Vagina (tissue), 2 donors: ENCODE data around the gene AKAP8L. TPM values are rescaled to one million over a fixed set of nuclear protein-coding genes. Genes with fewer than 3 reads are reported as not detected.

Experiments
- DNase-seq, 2 donors: peaks; one replicate each; pipeline ENCODE4 v3.0.0-alpha.2; 2017; ENCODE audit errors: extremely low spot score in 2 of 2
- H3K27ac ChIP-seq: fragments of 200-600 bp; sonication (generic); one replicate; pipeline ENCODE4 v1.5.1; 2019
- H3K27me3 ChIP-seq: fragments of 200-600 bp; sonication (generic); one replicate; pipeline ENCODE4 v1.5.1; 2019
- H3K36me3 ChIP-seq, 2 donors: fragments of 200-600 bp; sonication (generic); one replicate each; pipeline ENCODE4 v1.5.1; 2017 to 2019
- H3K4me1 ChIP-seq: fragments of 200-600 bp; sonication (generic); one replicate; pipeline ENCODE4 v1.5.1; 2019
- H3K4me3 ChIP-seq, 2 donors: fragments of 200-600 bp; sonication (generic); 1 replicate in 1 of 2; 2 replicates in 1 of 2; pipeline ENCODE4 v1.5.1; 2016 to 2019
- H3K9me3 ChIP-seq: fragments of 200-600 bp; sonication (generic); one replicate; pipeline ENCODE4 v1.5.1; 2019
- CTCF ChIP-seq, 3 experiments: fragments of 450-650 bp in 2 of 3; fragments of 200-600 bp in 1 of 3; sonication (generic) in 1 of 3; IDR thresholded peaks; one replicate each; pipeline ENCODE4 v1.5.1; 2017 to 2019; ENCODE audit warnings: antibody characterized with exemption in 3 of 3, mild to moderate bottlenecking in 2 of 3, moderate library complexity in 2 of 3
- POLR2A ChIP-seq, 2 donors: fragments of 450-650 bp; IDR thresholded peaks; one replicate each; pipeline ENCODE4 v1.6.1; 2017; ENCODE audit warnings: antibody characterized with exemption in 2 of 2, mild to moderate bottlenecking in 2 of 2, moderate library complexity in 2 of 2
- POLR2AphosphoS5 ChIP-seq, 2 donors: sonication (generic); formaldehyde crosslinking; IDR thresholded peaks; one replicate each; pipeline ENCODE4 v1.9.0; 2017; ENCODE audit warnings: antibody characterized with exemption in 2 of 2, mild to moderate bottlenecking in 2 of 2, low read depth in 1 of 2; ENCODE audit not compliant: insufficient read depth in 1 of 2
- intact Hi-C: fragments of 100-400 bp; cut with DNase I; formaldehyde crosslinking; loops from one replicate; pipeline ENCODE4 v1.15.1; 2023
- total RNA-seq: library from RNA; depleted of rRNA; stranded (reverse); fragments of >200 nt; gene quantifications from one replicate; pipeline ENCODE4 v1.2.3, GENCODE V29; 2016

The AKAP8L gene
- total RNA-seq, 1 donor from 2014 or later, result 127 TPM

GRCh38 chr19:15452111-15453047 lies 33.6 kb upstream of the AKAP8L start:
- intact Hi-C loops, result loop anchor here (10.0 kb wide), 1 partner anchor 102 kb away; no protein-coding TSS in a partner anchor
- H3K4me3 ChIP-seq, result peak overlapping the region; percentile 46 to 53
- H3K27me3 ChIP-seq, result no peaks in the 10 kb centered on the region
- peak in 1 of 2 donors; percentile 91 for DNase-seq
- H3K27ac ChIP-seq, result peak overlapping the region; percentile 63
- no peaks in the 10 kb centered on the region for H3K9me3 ChIP-seq
- no peak for TF ChIP-seq CTCF (IDR thresholded peaks at IDR 0.05)
- TF ChIP-seq POLR2AphosphoS5 (IDR thresholded peaks at IDR 0.05; ENCODE audit: insufficient read depth in 1 of 2, low read depth in 1 of 2), result peak in 1 of 2 donors; percentile 91
- TF ChIP-seq POLR2A (IDR thresholded peaks at IDR 0.05), result peak in 1 of 2 donors; percentile 57
- H3K36me3 ChIP-seq, result no peaks in the 10 kb centered on the region
- H3K4me1 ChIP-seq, result peaks cover 35% of the 10 kb centered on the region

- no peaks in the 10 kb centered on the region for H3K9me3 ChIP-seq
- peaks cover 25% of the 10 kb centered on the region for H3K4me1 ChIP-seq
- TF ChIP-seq CTCF (IDR thresholded peaks at IDR 0.05) (no peak), POLR2AphosphoS5 (IDR thresholded peaks at IDR 0.05; ENCODE audit: insufficient read depth in 1 of 2, low read depth in 1 of 2) (no peak), POLR2A (IDR thresholded peaks at IDR 0.05) (no peak)
- H3K27ac ChIP-seq, result peak overlapping the region; percentile 78
- H3K4me3 ChIP-seq, result peak overlapping the region in 1 of 2 donors; percentile 67
- intact Hi-C loops, result loop anchor here (10.0 kb wide), 1 partner anchor 104 kb away; no protein-coding TSS in a partner anchor
- no peak for DNase-seq
- no peaks in the 10 kb centered on the region for H3K27me3 ChIP-seq
- no peaks in the 10 kb centered on the region for H3K36me3 ChIP-seq
Observed at GRCh38 chr19:15450528-15450890, 31.7 kb upstream of the AKAP8L start.

GRCh38 chr19:15449620-15450527 lies 31.1 kb upstream of the AKAP8L start, which contains the start of gene WIZ:
Gene WIZ (minus strand): TSS chr19:15449956. CDS start chr19:15448307, 1,649 bp downstream.
- Histone ChIP-seq H3K36me3 (no peaks in the 10 kb centered on the region), H3K4me3 (peak within 1 kb of the TSS; percentile 67 to 68), H3K27ac (peak within 1 kb of the TSS; percentile 78), H3K4me1 (peaks cover 25% of the 10 kb centered on the region), H3K27me3 (no peaks in the 10 kb centered on the region), H3K9me3 (no peaks in the 10 kb centered on the region)
- intact Hi-C loops, result loop anchor here (10.0 kb wide), 1 partner anchor 105 kb away; no protein-coding TSS in a partner anchor
- DNase-seq, result no peak
- no peak for TF ChIP-seq CTCF (IDR thresholded peaks at IDR 0.05)

GRCh38 chr19:15448778-15449619 lies 30.2 kb upstream of the AKAP8L start:
- no peak for TF ChIP-seq CTCF (IDR thresholded peaks at IDR 0.05)

More at GRCh38 chr19:15448778-15449619, 30.2 kb upstream of the AKAP8L start:
- peaks cover 25% of the 10 kb centered on the region for H3K4me1 ChIP-seq
- H3K27ac ChIP-seq, result peak overlapping the region; percentile 78
- peak overlapping the region; percentile 67 to 68 for H3K4me3 ChIP-seq
- no peaks in the 10 kb centered on the region for H3K27me3 ChIP-seq
- no peaks in the 10 kb centered on the region for H3K9me3 ChIP-seq
- no peaks in the 10 kb centered on the region for H3K36me3 ChIP-seq
- DNase-seq, result no peak
- intact Hi-C loops, result no loop called here
